Activated CD8-positive, alpha-beta T cell treated with anti-CD3 and anti-CD28 coated beads for 36 hours (primary cell): Measurements from ENCODE around the gene RXFP3. TPM values are rescaled to one million over a fixed set of nuclear protein-coding genes. Genes with fewer than 3 reads are reported as not detected.

ENCODE experiments used
- ATAC-seq: fragments of 200-7000 bp; cut with Tn5 transposase; one replicate; pipeline ENCODE4 v1.10.0; 2021; ENCODE audit warnings: mild to moderate bottlenecking, moderate library complexity
- CTCF ChIA-PET: fragments of 350-600 bp; sonication (Branson Sonifier 250); formaldehyde crosslinking; loops from one replicate; lab custom pipeline; 2021; ENCODE audit warnings: antibody characterized with exemption; lab: Charles Lee
- POLR2A ChIA-PET: fragments of 350-600 bp; sonication (Branson Sonifier 250); formaldehyde crosslinking; loops from one replicate; lab custom pipeline; 2021; ENCODE audit warnings: antibody characterized with exemption; lab: Charles Lee
- DNase-seq: peaks from one replicate; pipeline ENCODE4 v3.0.0-alpha.2; 2020
- H3K27ac Mint-ChIP-seq: one replicate; pipeline ENCODE4 v1.8.0; 2021; ENCODE audit warnings: mild to moderate bottlenecking, mixed read lengths
- H3K27me3 Mint-ChIP-seq: one replicate; pipeline ENCODE4 v1.8.0; 2021; ENCODE audit warnings: mixed read lengths
- H3K36me3 Mint-ChIP-seq: one replicate; pipeline ENCODE4 v1.8.0; 2021; ENCODE audit warnings: low read depth, mixed read lengths
- H3K4me1 Mint-ChIP-seq: one replicate; pipeline ENCODE4 v1.8.0; 2021; ENCODE audit warnings: low read depth, mixed read lengths
- H3K4me3 Mint-ChIP-seq: one replicate; pipeline ENCODE4 v1.8.0; 2021; ENCODE audit warnings: mild to moderate bottlenecking, moderate library complexity, mixed read lengths
- H3K9me3 Mint-ChIP-seq: one replicate; pipeline ENCODE4 v1.8.0; 2021; ENCODE audit warnings: mixed read lengths
- CTCF ChIP-seq: fragments of 200-600 bp; IDR thresholded peaks from one replicate; pipeline ENCODE4 v1.8.0; 2022; ENCODE audit warnings: antibody characterized with exemption, mild to moderate bottlenecking
- intact Hi-C: fragments of 100-400 bp; cut with micrococcal nuclease; formaldehyde crosslinking; loops from one replicate; pipeline ENCODE4 v1.10.0; 2022
- total RNA-seq, 2 experiments: library from RNA; stranded (reverse); gene quantifications; one replicate each; pipeline ENCODE4 v1.2.3, GENCODE V29; 2021

Gene RXFP3
- total RNA-seq, 2 experiments from 2014 or later = not detected

GRCh38 chr5:33978306-33978705, 42.1 kb downstream of the RXFP3 start:
- Mint-ChIP-seq H3K9me3 (no peaks in the 10 kb centered on the region), H3K27me3 (peaks cover 1% of the 10 kb centered on the region), H3K36me3 (no peaks in the 10 kb centered on the region), H3K27ac (no peak overlapping the region), H3K4me3 (no peak overlapping the region), H3K4me1 (peaks cover 3% of the 10 kb centered on the region)
- TF ChIP-seq CTCF = no peak
- ATAC-seq (no peak), DNase-seq (no peak)
- CTCF ChIA-PET = interaction anchor here (1.3 to 2.9 kb wide), 3 partner anchors 9 to 18 kb away, joined by 5 to 13 read pairs (median 11); no protein-coding TSS in a partner anchor
- POLR2A ChIA-PET = no interaction called here
- intact Hi-C loops = no loop called here

- no peaks in the 10 kb centered on the region for H3K9me3 Mint-ChIP-seq
- H3K27me3 Mint-ChIP-seq = peaks cover 1% of the 10 kb centered on the region
- intact Hi-C loops = no loop called here
- no peaks in the 10 kb centered on the region for H3K36me3 Mint-ChIP-seq
- ATAC-seq (no peak), DNase-seq (no peak)
- ChIA-PET CTCF (interaction anchor here (0.7 to 2.9 kb wide), 3 partner anchors 10 to 432 kb away, joined by 4 to 11 read pairs (median 4); no protein-coding TSS in a partner anchor), POLR2A (interaction anchor here (0.6 to 0.7 kb wide), 2 partner anchors 19 to 1274 kb away, joined by 4 read pairs; no protein-coding TSS in a partner anchor)
- TF ChIP-seq CTCF = no peak
- no peak overlapping the region for H3K4me3 Mint-ChIP-seq
- H3K27ac Mint-ChIP-seq = no peak overlapping the region
- no peaks in the 10 kb centered on the region for H3K4me1 Mint-ChIP-seq
Observed at GRCh38 chr5:33980030-33980429, 43.8 kb downstream of the RXFP3 start.

GRCh38 chr5:33981408-33982162, 45.4 kb downstream of the RXFP3 start:
- no peak for ATAC-seq
- ChIA-PET POLR2A (no interaction called here), CTCF (interaction anchor here (2.0 to 2.1 kb wide), 2 partner anchors 11 to 16 kb away, joined by 5 to 8 read pairs; no protein-coding TSS in a partner anchor)
- Mint-ChIP-seq H3K9me3 (no peaks in the 10 kb centered on the region), H3K4me1 (no peaks in the 10 kb centered on the region), H3K27ac (no peak overlapping the region), H3K4me3 (no peak overlapping the region), H3K36me3 (no peaks in the 10 kb centered on the region), H3K27me3 (no peaks in the 10 kb centered on the region)
- no peak for TF ChIP-seq CTCF
- no peak for DNase-seq
- intact Hi-C loops = no loop called here

- ATAC-seq = no peak
- intact Hi-C loops = no loop called here
- no peaks in the 10 kb centered on the region for H3K4me1 Mint-ChIP-seq
- H3K36me3 Mint-ChIP-seq = peaks cover 16% of the 10 kb centered on the region
- H3K27me3 Mint-ChIP-seq = no peaks in the 10 kb centered on the region
- H3K4me3 Mint-ChIP-seq = no peak overlapping the region
- no peaks in the 10 kb centered on the region for H3K9me3 Mint-ChIP-seq
- ChIA-PET CTCF (interaction anchor here (0.9 kb wide), 1 partner anchor 14 kb away, joined by 3 read pairs; no protein-coding TSS in a partner anchor), POLR2A (no interaction called here)
- no peak for DNase-seq
- no peak for TF ChIP-seq CTCF
- no peak overlapping the region for H3K27ac Mint-ChIP-seq
Observed at GRCh38 chr5:33984178-33984577, 48.0 kb downstream of the RXFP3 start.

- TF ChIP-seq CTCF = no peak
- Mint-ChIP-seq H3K36me3 (peaks cover 19% of the 10 kb centered on the region), H3K4me3 (no peak within 1 kb of the TSS), H3K9me3 (no peaks in the 10 kb centered on the region), H3K27ac (no peak within 1 kb of the TSS), H3K4me1 (no peaks in the 10 kb centered on the region), H3K27me3 (no peaks in the 10 kb centered on the region)
- ATAC-seq (no peak), DNase-seq (no peak)
- ChIA-PET POLR2A (no interaction called here), CTCF (no interaction called here)
- intact Hi-C loops = no loop called here
Observed at GRCh38 chr5:33984671-33985124, 48.5 kb downstream of the RXFP3 start, which contains the start of gene SLC45A2. Gene SLC45A2 (minus strand): TSS chr5:33984693. CDS start chr5:33984583, 110 bp downstream.
